ENCODE results near the gene MAST1. TPM values are rescaled to one million over a fixed set of nuclear protein-coding genes. Genes with fewer than 3 reads are reported as not detected.

Gene MAST1
- total and polyA plus RNA-seq, 4 donors: 0.08 to 0.54 (median 0.23) TPM

DNA sequence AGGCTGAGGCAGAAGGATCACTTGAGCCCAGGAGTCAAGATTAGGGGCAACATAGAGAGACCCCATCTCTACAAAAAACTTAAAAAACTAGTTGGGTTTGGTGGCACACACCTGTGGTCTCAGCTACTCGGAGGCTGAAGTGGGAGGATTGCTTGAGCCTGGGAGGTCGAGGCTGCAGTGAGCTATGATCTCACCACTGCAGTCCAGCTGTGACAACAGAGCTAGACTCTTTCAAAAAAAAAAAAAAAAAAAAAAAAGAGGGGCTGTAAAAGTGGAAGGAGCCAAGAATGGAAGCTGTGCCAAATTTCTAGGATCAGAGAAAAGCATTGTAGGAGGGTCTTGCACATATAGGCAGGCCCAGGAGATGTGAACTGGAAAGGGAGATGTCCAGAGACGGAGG is 33.4 kb downstream of the MAST1 start:
- Histone ChIP-seq H3K36me3 (ENCODE audit: control insufficient read depth in 4 of 4, insufficient read depth in 3 of 4, low read depth in 1 of 4, low read length in 3 of 4) (peaks cover 0 to 7% (median 4%) of the 10 kb centered on the region in 4 donors), H3K27ac (ENCODE audit: low read depth in 1 of 2, low read length in 2 of 2) (no peak overlapping the region), H3K4me3 (ENCODE audit: low read depth in 1 of 3, low read length in 3 of 3) (no peak overlapping the region), H3K4me1 (ENCODE audit: control insufficient read depth in 4 of 4, insufficient read depth in 4 of 4, low read length in 3 of 4) (peaks cover 0 to 12% (median 7%) of the 10 kb centered on the region in 4 donors), H3K27me3 (ENCODE audit: control insufficient read depth in 4 of 4, insufficient read depth in 4 of 4, low read length in 3 of 4) (no peaks in the 10 kb centered on the region), H3K9ac (ENCODE audit: low read depth in 1 of 2, low read length in 2 of 2) (no peak overlapping the region), H3K9me3 (ENCODE audit: control insufficient read depth in 4 of 4, low read length in 3 of 4) (no peaks in the 10 kb centered on the region)
- DNase-seq (ENCODE audit: low spot score): no peak
- TF ChIP-seq, protein P1, sequence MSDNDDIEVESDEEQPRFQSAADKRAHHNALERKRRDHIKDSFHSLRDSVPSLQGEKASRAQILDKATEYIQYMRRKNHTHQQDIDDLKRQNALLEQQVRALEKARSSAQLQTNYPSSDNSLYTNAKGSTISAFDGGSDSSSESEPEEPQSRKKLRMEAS (IDR thresholded peaks at IDR 0.05): no peak
- TF ChIP-seq FOXA2 (IDR thresholded peaks at IDR 0.05) (no peak), YY1 (IDR thresholded peaks at IDR 0.05) (no peak), EGR1 (IDR thresholded peaks at IDR 0.05; ENCODE audit: low read depth in 2 of 2) (no peak), NR2F2 (IDR thresholded peaks at IDR 0.05) (no peak), FOXA1 (IDR thresholded peaks at IDR 0.05) (no peak), GABPA (IDR thresholded peaks at IDR 0.05 in 1 of 2, conservative IDR thresholded peaks at IDR 0.05 in 1 of 2) (no peak), HNF4G (IDR thresholded peaks at IDR 0.05) (no peak), RAD21 (IDR thresholded peaks at IDR 0.05) (no peak), RXRA (IDR thresholded peaks at IDR 0.05) (no peak)
- TF ChIP-seq, protein P2, sequence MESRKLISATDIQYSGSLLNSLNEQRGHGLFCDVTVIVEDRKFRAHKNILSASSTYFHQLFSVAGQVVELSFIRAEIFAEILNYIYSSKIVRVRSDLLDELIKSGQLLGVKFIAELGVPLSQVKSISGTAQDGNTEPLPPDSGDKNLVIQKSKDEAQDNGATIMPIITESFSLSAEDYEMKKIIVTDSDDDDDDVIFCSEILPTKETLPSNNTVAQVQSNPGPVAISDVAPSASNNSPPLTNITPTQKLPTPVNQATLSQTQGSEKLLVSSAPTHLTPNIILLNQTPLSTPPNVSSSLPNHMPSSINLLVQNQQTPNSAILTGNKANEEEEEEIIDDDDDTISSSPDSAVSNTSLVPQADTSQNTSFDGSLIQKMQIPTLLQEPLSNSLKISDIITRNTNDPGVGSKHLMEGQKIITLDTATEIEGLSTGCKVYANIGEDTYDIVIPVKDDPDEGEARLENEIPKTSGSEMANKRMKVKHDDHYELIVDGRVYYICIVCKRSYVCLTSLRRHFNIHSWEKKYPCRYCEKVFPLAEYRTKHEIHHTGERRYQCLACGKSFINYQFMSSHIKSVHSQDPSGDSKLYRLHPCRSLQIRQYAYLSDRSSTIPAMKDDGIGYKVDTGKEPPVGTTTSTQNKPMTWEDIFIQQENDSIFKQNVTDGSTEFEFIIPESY (IDR thresholded peaks at IDR 0.05): no peak
- TF ChIP-seq, protein P3, sequence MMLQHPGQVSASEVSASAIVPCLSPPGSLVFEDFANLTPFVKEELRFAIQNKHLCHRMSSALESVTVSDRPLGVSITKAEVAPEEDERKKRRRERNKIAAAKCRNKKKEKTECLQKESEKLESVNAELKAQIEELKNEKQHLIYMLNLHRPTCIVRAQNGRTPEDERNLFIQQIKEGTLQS (IDR thresholded peaks at IDR 0.05): no peak
- WGBS: 90% methylated on average over 3 of the region's 3 CpGs

DNA sequence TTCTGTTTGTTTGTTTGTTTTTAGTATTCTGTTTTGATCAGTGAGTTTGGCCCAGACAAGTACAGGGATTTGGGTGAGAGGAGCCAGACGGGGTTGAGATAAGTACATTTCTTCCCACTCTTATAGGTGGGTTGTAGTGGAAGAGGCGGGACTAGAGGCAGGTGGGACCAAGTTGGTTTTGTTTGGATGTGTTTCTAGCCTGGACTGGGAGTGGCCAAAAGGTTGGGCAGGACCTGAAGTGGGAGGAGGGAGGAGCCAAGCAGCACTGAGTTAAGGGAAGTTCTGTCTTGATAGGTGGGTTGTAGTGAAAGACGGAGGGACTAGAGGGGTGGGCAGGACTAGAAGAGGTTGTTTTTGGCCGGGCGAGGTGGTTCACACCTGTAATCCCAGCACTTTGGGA is 33.9 kb downstream of the MAST1 start:
- Histone ChIP-seq H3K9ac (ENCODE audit: low read depth in 1 of 2, low read length in 2 of 2) (no peak overlapping the region), H3K9me3 (ENCODE audit: control insufficient read depth in 4 of 4, low read length in 3 of 4) (no peaks in the 10 kb centered on the region), H3K36me3 (ENCODE audit: control insufficient read depth in 4 of 4, insufficient read depth in 3 of 4, low read depth in 1 of 4, low read length in 3 of 4) (peaks cover 0 to 7% (median 4%) of the 10 kb centered on the region in 4 donors), H3K27me3 (ENCODE audit: control insufficient read depth in 4 of 4, insufficient read depth in 4 of 4, low read length in 3 of 4) (no peaks in the 10 kb centered on the region), H3K27ac (ENCODE audit: low read depth in 1 of 2, low read length in 2 of 2) (no peak overlapping the region), H3K4me1 (ENCODE audit: control insufficient read depth in 4 of 4, insufficient read depth in 4 of 4, low read length in 3 of 4) (peaks cover 0 to 11% (median 7%) of the 10 kb centered on the region in 4 donors), H3K4me3 (ENCODE audit: low read depth in 1 of 3, low read length in 3 of 3) (no peak overlapping the region)
- DNase-seq (ENCODE audit: low spot score): no peak
- WGBS: 89% methylated on average over 5 of the region's 5 CpGs
- TF ChIP-seq, protein P3 (IDR thresholded peaks at IDR 0.05): no peak

DNA sequence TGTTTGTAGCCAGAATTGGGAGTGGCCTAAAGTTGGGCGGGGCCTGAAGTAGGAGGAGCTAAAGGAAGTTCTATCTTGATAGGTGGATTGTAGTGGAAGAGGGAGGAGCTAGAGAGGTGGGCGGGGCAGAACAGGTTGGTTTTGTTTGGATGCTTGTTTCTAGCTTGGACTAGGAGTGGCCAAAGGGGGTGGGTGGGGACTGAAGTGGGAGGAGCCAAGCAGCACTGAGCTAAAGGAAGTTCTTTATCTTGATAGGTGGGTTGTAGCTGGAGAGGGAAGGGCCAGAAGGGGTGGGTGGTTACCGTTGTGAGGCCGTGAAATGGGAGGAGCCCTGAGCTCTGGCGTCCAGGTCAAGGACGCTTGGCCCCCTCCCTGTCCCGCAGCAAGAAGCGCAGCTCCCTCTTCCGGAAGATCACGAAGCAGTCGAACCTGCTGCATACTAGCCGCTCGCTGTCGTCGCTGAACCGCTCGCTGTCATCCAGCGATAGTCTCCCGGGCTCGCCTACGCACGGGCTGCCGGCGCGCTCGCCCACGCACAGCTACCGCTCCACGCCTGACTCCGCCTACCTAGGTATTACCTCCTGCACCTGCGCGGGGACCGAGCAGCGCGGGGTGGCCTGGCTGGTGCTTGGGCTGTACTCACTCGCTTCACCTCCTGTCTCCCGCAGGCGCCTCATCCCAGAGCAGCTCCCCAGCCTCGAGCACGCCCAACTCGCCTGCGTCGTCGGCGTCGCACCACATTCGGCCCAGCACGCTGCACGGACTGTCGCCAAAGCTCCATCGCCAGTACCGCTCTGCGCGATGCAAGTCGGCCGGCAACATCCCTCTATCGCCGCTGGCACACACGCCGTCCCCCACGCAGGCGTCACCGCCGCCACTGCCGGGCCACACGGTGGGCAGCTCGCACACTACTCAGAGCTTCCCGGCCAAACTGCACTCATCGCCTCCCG is 34.9 kb downstream of the MAST1 start:
- H3K4me3 ChIP-seq (ENCODE audit: low read depth in 1 of 3, low read length in 3 of 3): peak overlapping the region in 2 of 3 donors; percentile 18 to 42
- H3K9ac ChIP-seq (ENCODE audit: low read depth in 1 of 2, low read length in 2 of 2): no peak overlapping the region
- no peak overlapping the region for H3K27ac ChIP-seq (ENCODE audit: low read depth in 1 of 2, low read length in 2 of 2)
- 40% methylated on average over 70 of the region's 70 CpGs for WGBS
- no peaks in the 10 kb centered on the region for H3K9me3 ChIP-seq (ENCODE audit: control insufficient read depth in 4 of 4, low read length in 3 of 4)
- peaks cover 0 to 10% (median 6%) of the 10 kb centered on the region in 4 donors for H3K36me3 ChIP-seq (ENCODE audit: control insufficient read depth in 4 of 4, insufficient read depth in 3 of 4, low read depth in 1 of 4, low read length in 3 of 4)
- H3K4me1 ChIP-seq (ENCODE audit: control insufficient read depth in 4 of 4, insufficient read depth in 4 of 4, low read length in 3 of 4): peaks cover 0 to 6% (median 3%) of the 10 kb centered on the region in 4 donors
- DNase-seq (ENCODE audit: low spot score): peak; percentile 81
- TF ChIP-seq EGR1 (IDR thresholded peaks at IDR 0.05; ENCODE audit: low read depth in 2 of 2) (peak; percentile 93 to 94), RXRA (IDR thresholded peaks at IDR 0.05) (peak in 1 of 2 donors; percentile 15), NR2F2 (IDR thresholded peaks at IDR 0.05) (peak; percentile 57)
- TF ChIP-seq, protein P2 (IDR thresholded peaks at IDR 0.05): no peak
- H3K27me3 ChIP-seq (ENCODE audit: control insufficient read depth in 4 of 4, insufficient read depth in 4 of 4, low read length in 3 of 4): no peaks in the 10 kb centered on the region
